ENCODE data around the gene SLC12A1. TPM values are rescaled to one million over a fixed set of nuclear protein-coding genes. Genes with fewer than 3 reads are reported as not detected.

SLC12A1 gene
- total and polyA plus RNA-seq, 2 of the 8 experiments (the other 6 are each of a cell fraction or from before 2014, with no cell fraction given): 0.63 to 1.0 TPM

- peak; percentile 90 to 91 for TF ChIP-seq POLR2A (IDR thresholded peaks at IDR 0.05; ENCODE audit: control extremely low read depth in 1 of 2, low read depth in 2 of 2, low read length in 2 of 2)
- TF ChIP-seq PHF8 (conservative IDR thresholded peaks at IDR 0.05; ENCODE audit: low read depth, low read length): peak; percentile 97
- TF ChIP-seq NRF1 (IDR thresholded peaks at IDR 0.05; ENCODE audit: low read depth, low read length): no peak
- peak; percentile 85; the same call in 1 of the 2 replicates for TF ChIP-seq POLR2AphosphoS5 (IDR thresholded peaks at IDR 0.05; ENCODE audit: low read depth, low read length)
- 0 out of 4 replicates have a peak, but pooled peaks of 1 of the 2 experiments have one; percentile 60 for TF ChIP-seq HDAC2 (IDR thresholded peaks at IDR 0.05; ENCODE audit: borderline replicate concordance in 1 of 2, low read depth in 2 of 2, low read length in 2 of 2)
- peak; percentile 91 for TF ChIP-seq RBBP5 (IDR thresholded peaks at IDR 0.05; ENCODE audit: borderline replicate concordance, low read depth, low read length)
- TF ChIP-seq KDM1A (IDR thresholded peaks at IDR 0.05; ENCODE audit: borderline replicate concordance, low read length): 0 out of 2 replicates have a peak, but pooled peaks have one; percentile 11
- peak; percentile 94 for TF ChIP-seq YY1 (IDR thresholded peaks at IDR 0.05; ENCODE audit: low read depth, low read length)
- peak; percentile 98 for TF ChIP-seq CHD2 (IDR thresholded peaks at IDR 0.05; ENCODE audit: low read length)
- peak in 1 of 2 experiments; percentile 8; a peak in 1 of 3 replicates for TF ChIP-seq EP300 (IDR thresholded peaks at IDR 0.05; ENCODE audit: borderline replicate concordance in 1 of 2, low read depth in 2 of 2, low read length in 2 of 2)
- TF ChIP-seq ASH2L (IDR thresholded peaks at IDR 0.05; ENCODE audit: low read length): peak; percentile 86
- TF ChIP-seq, protein P1, sequence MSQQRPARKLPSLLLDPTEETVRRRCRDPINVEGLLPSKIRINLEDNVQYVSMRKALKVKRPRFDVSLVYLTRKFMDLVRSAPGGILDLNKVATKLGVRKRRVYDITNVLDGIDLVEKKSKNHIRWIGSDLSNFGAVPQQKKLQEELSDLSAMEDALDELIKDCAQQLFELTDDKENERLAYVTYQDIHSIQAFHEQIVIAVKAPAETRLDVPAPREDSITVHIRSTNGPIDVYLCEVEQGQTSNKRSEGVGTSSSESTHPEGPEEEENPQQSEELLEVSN (IDR thresholded peaks at IDR 0.05): peak; percentile 63; the same call in 1 of the 2 replicates
- TF ChIP-seq TBP (IDR thresholded peaks at IDR 0.05; ENCODE audit: low read depth, low read length): peak; percentile 78
- no peak for TF ChIP-seq MAFK (IDR thresholded peaks at IDR 0.05; ENCODE audit: low read depth, low read length)
Measured at GRCh38 chr15:48177766-48178647, 28.1 kb upstream of the SLC12A1 start, which contains the start of gene MYEF2 (continued).

Measured in H1 (cell line).